ENCODE data around the gene PDZK1.
"Not testable (repeated sequence)": the region's sequence is repeated elsewhere in the genome, so short reads cannot be mapped to it uniquely, and the experiment has no call there.

The PDZK1 gene

GRCh38 chr1:145710291-145711027, 3.3 kb upstream of the PDZK1 start:
- DNase-seq: no peak

- no peak for DNase-seq
These were observed 895 bp upstream of the PDZK1 start for GRCh38 chr1:145708063-145708462.

GRCh38 chr1:145706086-145706664, 993 bp downstream of the PDZK1 start:
- peak; percentile 88 for DNase-seq

GRCh38 chr1:145705622-145706021, 1.5 kb downstream of the PDZK1 start:
- DNase-seq: no peak

GRCh38 chr1:145702826-145703225, 4.3 kb downstream of the PDZK1 start:
- no peak for DNase-seq

- no peak for DNase-seq
These were observed 5.1 kb downstream of the PDZK1 start for GRCh38 chr1:145702052-145702451.

- no peak for DNase-seq
These were observed 5.8 kb downstream of the PDZK1 start for GRCh38 chr1:145701306-145701862.

GRCh38 chr1:145696630-145696960, 10.6 kb downstream of the PDZK1 start:
- DNase-seq: no peak

GRCh38 chr1:145695821-145696629, 11.1 kb downstream of the PDZK1 start:
- no peak for DNase-seq

- DNase-seq: no peak
These were observed 14.3 kb downstream of the PDZK1 start for GRCh38 chr1:145692785-145693443.

GRCh38 chr1:145690587-145691558, 16.3 kb downstream of the PDZK1 start:
- DNase-seq: peak; percentile 85

GRCh38 chr1:145689922-145690321, 17.2 kb downstream of the PDZK1 start:
- DNase-seq: no peak

- DNase-seq: no peak
These were observed 18.2 kb downstream of the PDZK1 start for GRCh38 chr1:145688924-145689323.

- no peak for DNase-seq
These were observed 18.8 kb downstream of the PDZK1 start for GRCh38 chr1:145688328-145688727.

- not testable (repeated sequence) for DNase-seq
These were observed 21.1 kb downstream of the PDZK1 start for GRCh38 chr1:145686078-145686477.

GRCh38 chr1:145684858-145685257, 22.3 kb downstream of the PDZK1 start:
- not testable (repeated sequence) for DNase-seq

GRCh38 chr1:145673217-145673616, 34.0 kb downstream of the PDZK1 start:
- not testable (repeated sequence) for DNase-seq

GRCh38 chr1:145670995-145671745, 36.0 kb downstream of the PDZK1 start:
- DNase-seq: not testable (repeated sequence)

- DNase-seq: not testable (repeated sequence)
These were observed 42.2 kb downstream of the PDZK1 start for GRCh38 chr1:145665015-145665414.

- not testable (repeated sequence) for DNase-seq
These were observed 44.7 kb downstream of the PDZK1 start for GRCh38 chr1:145662502-145662901.

All from fibroblast of skin of back (primary cell).